ENCODE data around the gene RNF43.
"Not testable (repeated sequence)": the region's sequence is repeated elsewhere in the genome, so short reads cannot be mapped to it uniquely, and the experiment has no call there.

The RNF43 gene

DNA sequence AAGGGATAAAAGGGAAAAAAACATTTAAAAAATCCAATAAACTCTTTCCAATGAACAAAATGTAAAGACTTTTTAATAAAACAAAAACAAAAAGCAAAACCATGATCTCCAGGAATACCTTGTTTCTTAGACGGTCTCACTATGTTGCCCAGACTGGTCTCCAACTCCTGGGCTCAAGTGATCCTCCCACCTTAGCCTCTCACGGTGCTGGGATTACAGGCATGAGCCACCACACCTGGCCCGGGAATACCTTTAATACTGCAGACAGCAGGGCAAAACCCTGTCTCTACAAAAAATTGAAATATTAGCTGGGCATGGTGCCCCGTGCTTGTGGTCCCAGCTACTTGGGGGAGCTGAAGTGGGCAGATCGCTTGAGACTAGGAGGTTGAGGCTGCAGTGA, 7.9 kb downstream of the RNF43 start:
- DNase-seq (ENCODE audit: low spot score): no peak

DNA sequence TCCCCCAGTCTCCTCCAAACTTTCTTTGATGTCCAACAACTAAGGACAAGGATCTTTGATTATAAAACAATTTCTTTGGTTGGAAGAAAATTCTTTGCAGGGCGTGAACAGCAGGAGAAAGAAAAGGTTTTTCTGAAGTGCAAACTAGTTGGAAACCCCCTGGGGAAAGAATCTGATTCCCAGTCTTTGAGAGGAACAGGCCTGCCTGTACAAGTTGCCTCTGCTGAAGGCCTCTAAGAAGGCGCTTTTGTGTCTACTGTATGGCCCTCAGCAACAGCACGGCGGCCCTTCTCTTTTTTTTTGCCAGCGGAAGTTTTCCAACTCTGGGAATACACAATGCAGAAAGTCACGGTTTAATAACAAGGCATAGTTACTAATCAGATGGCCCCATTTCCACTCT, 14.0 kb downstream of the RNF43 start:
- no peak for DNase-seq (ENCODE audit: low spot score)

DNA sequence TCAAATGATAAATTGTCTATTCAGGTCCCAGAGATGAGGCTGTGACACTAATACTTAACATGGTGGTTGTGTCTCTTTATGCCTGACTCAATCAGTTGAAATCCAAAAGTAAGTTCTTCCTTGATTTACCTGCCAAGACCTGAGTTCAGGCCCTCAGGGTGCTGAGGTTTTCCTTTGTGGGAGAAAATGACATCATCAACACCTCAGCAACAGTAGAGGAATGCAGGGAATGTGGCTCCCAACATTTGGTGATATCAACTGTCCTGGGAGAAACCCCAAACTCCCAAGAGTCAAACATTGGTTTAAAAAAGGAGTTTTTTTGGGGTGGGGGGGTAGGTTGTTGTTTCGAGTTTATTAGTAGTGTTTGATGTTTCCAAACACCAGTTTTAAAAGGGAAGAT, 14.7 kb downstream of the RNF43 start:
- no peak for DNase-seq (ENCODE audit: low spot score)

DNA sequence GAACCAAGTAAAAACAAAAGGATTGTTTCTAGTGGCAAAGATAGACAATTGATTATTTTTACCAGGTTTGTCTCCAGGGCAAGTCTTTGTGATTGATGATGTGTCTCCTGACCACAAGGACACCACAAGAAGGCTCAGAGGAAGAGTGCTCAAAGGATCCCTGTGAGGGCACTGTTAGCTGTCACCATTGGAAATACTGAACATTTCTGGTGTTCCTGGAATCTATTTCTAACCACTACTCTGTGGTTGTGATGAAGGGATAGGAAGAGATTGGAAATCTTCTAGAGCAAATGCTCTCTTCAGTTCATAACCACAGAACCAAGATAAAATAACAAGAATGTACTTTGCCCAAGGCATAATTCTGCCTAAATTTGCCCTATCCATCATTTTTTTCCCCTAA, 15.3 kb downstream of the RNF43 start:
- no peak for DNase-seq (ENCODE audit: low spot score)

DNA sequence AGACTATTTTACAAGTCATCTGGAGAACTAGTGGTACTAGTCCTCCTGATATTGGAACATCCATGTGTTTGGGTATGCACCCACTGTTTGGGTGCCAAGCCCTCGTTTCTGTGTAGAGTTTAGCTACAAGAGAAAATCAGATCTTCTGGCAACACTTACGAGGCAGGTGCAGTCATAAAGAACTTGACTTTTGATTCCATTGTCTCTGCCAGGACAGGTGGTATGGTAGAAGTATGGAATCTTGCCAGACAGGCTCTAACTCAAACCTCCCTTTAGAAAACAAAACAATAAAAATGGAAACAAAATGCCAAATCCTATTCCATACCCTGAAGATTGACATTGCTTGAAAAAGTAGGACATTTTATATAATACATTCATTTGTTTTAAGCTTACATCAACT, 16.0 kb downstream of the RNF43 start:
- no peak for DNase-seq (ENCODE audit: low spot score)

DNA sequence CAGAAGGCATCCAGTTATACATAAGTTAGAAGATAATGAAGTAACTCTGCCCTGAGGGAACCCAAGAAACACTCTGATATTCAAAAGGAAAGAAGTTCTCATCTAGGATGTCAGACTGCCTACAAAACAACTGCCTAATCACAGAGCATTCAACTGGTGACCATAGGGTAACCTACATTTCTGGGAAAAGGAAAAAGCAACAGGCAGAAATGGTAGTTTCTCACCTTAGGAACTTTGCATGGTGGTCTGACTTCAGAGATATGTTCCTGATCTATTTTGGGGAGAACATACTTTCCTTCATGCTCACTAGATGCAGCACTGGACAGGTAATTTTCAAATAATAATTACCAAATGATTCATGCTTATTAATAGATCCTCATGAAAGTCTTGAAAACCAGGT, 16.5 kb downstream of the RNF43 start:
- no peak for DNase-seq (ENCODE audit: low spot score)

DNA sequence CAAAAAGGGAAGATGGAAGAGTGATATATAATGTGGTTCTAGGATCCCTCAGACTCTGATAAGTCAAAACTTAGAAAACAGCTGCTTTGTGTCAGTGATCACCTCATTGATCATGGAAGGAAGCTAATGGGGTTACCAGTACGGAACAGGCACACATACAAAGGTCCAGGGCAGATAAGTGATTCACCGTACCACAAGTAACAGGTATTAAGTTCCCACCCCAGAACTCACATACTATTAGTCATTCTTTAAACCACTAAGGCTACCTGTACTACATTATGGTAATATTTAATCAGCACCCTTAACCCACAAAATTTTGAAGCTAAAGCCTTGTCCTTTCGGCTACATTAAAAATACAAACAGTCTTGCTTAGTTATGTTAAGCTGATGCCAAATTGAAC, 17.4 kb downstream of the RNF43 start:
- DNase-seq (ENCODE audit: low spot score): no peak

DNA sequence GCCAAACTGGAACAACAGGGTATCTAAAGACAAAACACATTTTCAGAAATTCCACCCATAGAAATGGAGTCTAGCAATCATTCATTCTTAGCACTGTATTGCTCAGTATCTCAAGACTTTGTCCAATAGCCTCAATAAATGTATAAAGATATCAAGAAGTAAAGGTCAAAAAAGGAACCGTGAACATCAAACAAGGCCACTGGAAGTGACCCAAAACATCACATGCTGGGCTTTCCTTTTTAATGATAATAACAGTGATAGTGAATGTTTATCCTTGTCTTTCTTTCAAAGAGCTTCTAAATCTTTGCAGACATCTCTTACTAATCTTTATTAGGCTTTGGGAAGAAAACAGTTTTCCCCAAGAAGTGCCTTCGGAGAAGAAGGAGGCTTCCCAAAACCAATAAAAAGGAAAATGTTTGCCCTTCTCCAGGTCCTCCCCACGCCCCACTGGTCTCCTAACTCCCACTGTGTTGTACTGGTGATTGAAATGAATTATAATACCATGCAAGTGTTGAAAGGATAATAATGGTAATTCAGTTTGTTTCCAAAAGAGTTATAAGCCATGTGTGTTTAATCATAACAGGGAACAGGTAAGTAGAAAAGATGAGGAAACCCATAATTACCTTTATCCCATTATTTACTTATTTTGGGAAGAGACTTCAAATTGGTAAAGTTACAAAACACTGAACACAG, 18.6 kb downstream of the RNF43 start:
- no peak for DNase-seq (ENCODE audit: low spot score)

DNA sequence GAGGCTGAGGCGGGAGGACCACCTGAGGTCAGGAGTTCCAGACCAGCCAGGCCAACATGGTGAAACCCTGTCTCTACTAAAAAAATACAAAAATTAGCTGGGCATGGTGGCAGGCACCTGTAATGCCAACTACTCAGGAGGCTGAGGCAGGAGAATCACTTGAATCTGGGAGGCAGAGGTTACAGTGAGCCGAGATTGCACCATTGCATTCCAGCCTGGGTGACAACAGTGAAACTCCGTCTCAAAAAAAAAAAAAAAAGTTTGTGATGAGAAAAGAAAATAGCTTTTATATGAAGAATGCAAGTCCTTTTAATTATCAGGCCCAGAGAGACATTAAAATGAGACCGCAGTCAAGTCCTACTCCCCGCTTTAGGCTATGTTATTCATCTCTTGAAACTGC, 19.9 kb downstream of the RNF43 start:
- not testable (repeated sequence) for DNase-seq (ENCODE audit: low spot score)

DNA sequence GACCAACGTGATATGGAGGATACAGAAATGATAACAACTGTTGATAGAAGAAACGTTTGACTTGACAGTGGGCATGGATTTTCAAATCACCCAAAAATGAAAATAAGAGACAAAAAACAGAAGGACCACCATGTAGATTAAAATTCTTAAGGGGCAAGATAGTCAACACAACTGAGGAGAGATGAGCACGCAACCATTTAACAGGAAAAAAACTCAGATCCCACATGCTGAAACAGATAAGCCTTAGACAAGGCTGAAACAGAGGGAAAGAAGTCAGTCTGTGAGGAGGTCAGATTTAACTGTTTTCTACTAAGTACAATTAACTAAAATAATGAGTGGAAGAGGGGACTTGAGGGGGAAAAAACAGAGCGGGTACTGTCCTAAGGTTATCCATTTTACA, 21.2 kb downstream of the RNF43 start:
- DNase-seq (ENCODE audit: low spot score): no peak

DNA sequence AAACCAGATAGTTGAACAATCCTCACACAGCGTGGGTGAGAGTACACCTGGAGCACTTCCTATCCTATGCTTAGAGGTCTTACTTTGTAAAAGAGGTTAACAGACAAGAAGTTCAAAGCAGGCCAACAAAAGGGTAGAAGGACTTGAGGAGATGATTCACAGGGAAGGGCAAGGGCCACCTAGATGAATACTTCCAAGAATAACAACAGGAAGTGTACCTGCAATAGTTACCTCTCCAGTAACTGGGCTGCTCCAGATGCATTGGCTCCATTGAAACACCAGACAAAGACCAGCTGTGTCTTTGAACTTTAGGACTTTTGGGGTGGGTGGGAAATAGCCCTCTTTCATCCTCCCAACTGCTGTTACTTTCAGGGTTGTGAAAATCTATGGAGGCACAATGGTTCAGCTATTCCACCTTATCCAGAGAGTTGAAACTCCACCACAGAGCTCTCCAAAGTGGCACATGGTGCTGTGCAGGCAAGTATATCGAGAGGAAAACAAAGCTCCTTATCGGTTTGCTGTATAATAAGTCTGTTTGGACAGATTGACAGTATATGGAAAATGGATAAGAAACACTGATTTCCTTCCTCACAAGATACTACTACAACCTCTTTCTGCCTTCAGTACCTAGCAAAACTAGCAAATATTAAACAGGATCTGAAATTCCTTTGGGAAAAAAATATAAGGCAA, 22.7 kb downstream of the RNF43 start:
- no peak for DNase-seq (ENCODE audit: low spot score)

DNA sequence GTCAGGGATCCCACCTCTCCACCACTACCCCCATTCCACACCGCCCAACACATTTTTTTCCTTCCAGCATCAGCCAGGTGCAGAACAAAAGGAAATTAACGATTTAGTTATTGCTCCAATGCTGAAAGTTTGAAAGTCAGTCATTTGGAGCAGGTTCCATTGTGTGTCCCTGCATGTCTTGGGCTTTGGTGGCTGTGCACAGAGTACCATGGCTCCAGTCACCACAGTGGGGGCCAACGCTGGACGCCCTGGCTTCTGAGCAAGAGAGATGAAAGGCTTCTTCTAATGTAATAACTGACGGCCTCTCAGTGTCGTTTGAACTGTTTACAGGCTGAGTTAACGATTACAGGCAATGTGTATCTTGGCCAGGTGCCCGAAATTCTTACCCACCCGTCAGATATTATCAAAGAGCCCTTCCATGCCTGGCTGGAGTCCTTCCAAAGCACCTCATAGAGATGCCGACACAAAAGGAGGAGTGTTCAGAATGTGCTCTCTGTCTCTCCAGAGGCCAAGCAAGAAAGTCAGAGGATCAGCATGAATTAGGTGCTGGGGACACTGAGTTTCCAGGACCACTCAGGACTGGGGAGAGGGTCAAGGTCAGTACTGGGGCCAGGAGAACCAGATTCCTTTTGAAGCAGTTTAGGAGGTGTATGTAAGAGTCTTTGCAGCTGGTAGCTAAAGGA, 25.9 kb downstream of the RNF43 start:
- DNase-seq (ENCODE audit: low spot score): no peak

DNA sequence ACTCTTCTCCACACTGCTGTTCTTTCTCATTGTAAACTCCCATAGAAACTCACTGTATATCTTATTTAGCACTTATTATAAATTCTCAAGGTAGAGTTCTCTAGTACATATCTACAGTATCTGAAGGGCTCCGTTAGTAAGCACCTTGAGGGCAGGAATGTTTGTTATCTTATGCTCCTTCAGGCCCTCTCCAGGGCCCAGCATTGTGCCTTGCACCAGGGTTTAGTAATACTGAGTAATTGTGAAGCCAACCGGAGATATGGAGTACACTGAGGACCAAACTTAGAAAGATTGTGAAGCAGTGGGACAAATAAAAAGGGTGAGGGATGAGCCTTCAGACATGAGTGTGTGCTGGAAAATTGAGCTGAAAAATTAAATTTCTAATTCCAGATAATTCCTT, 26.4 kb downstream of the RNF43 start:
- no peak for DNase-seq (ENCODE audit: low spot score)

DNA sequence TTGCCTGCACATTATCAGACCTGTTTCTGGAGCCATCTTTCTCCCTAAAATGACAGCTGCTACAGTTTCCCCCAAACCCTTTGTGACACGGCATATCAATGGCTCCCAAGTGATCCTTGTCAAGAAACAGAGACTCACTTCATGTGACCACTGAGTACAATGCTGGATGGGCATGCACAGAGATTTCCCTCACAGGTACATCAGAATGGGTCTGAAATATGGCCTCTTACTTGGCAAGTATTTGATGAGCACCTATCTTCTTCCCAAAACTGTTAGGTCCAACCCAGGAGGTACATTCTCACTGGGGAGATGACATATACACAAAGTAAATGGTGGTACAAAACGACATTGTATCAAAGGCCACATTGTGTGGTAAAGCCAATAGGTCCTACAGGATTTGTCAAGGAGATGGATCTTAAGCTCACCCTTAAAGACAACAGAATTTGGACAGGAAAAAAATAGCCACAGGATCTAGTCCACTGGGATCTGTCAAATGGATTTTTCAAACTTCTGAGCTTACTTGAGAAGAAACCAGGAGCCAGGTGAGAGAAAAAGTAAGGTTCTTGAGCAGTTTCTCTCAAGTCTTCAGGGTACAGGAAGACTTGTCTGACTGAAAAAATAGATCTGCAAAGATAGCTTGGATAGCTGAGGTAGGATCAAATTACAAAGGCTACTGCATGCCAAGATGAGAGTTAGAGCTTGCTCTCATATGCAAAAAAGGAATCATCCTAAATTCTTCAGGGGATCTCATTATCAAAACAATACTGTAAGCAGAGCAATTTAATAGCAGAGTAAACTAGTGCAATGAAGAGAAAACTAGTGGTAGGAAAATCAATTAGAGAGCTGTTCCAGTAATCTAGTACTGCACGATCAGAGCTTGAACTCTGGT, 28.8 kb downstream of the RNF43 start:
- no peak for DNase-seq (ENCODE audit: low spot score)

DNA sequence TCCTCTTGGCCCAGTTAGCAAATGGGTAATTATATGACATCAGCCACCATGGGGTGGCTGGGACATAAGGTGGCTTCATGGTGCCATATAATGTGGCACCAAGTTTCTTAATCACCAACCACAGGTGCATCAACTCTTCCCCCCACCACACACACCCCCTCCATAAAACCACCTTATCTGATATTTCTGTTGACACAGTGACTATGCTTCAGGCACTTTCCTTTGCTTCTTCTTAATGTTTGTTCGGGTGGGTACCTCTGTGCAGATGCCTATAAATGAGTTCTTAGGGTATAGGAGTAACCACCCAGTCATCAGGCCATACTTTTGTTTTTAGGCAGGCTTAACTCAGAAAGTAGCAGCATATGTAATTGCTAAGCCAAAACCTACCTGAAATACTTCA, 29.5 kb downstream of the RNF43 start:
- DNase-seq (ENCODE audit: low spot score): no peak

DNA sequence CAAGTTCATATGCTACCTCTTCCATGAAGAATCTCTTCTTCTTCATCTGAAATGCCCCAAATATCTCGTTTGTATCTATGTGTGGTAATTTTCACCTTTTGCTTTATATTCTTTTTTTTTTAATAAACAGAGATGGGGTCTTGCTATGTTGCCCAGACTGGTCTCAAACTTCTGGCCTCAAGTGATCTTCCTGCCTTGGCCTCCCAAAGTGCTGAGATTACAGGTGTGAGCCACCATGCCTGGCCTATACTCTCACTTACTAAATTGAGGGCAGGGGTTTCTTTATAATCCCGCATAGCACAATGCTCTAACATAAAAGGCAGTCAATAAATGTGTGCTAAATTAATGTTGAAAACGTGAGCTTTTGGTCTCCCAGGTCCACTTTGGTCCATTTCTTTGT, 30.6 kb downstream of the RNF43 start:
- no peak for DNase-seq (ENCODE audit: low spot score)

DNA sequence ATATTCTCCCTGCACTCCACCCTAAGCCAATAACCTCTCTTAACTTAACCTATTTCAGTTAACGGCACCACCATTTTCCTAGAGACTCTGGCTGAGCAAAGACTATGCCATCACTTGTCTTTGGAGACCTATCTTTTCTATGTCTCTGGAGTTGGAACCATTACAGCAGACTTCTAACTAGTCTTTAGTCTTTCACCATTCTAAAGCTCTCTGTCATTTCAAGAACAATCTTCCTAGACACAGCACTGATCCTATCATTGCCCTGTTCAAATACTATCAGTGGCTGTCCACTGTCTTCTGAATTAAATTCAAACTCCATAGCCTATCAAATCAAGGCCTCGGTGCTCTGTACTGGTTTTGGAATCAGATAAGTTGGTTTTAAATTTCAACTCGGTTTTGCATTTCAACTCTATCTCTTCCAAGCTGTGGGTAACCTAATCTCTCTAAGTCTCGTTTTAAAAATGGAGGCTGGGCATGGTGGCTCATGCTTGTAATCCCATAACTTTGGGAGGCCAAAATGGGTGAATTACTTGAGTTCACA, 31.9 kb downstream of the RNF43 start:
- DNase-seq (ENCODE audit: low spot score): no peak

DNA sequence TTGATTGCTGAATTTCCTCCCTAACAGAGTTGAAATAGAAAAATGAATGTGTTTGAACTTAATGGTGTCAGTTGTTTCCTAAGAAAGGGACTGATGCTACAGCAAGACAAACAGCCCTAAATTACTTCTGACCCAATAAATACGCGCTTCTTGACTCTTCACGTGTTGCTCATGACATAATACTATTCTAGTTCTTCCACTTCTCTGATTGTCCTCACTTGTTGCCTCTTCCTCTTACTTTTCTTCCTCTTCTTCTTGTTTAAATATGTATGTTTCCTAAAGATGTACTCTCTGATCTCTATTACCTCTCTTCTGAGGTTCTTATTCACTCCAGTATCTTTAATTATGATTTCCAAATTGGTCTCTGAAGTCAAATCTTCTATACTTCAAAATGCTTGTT, 32.4 kb downstream of the RNF43 start:
- DNase-seq (ENCODE audit: low spot score): no peak

DNA sequence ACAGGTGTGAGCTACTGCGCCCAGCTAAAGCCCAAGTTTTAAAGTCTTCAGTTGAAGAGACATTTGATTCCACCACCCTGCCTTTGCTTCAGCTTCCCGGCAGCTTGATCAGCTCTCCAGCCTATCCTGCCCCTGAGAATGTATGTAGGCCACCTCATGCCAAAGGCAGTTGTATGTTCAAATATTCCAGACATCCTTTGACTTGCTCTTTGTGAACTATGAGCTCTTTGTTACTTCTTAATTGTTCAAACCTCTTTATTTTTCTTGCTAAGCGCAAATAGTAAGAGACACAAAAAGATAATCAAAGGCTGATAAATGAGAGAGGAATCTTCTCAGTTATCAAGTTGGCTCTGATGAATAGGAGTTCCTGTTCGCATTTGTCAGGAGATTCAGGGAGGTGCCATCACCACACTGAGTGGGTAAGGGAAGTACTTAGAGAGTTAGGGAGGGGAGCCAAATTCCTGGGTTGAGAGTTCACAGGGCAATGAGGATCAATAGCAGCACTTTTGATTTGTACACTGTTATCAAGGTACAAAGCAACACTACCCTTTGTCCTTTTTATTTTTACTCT, 33.4 kb downstream of the RNF43 start:
- DNase-seq (ENCODE audit: low spot score): no peak

DNA sequence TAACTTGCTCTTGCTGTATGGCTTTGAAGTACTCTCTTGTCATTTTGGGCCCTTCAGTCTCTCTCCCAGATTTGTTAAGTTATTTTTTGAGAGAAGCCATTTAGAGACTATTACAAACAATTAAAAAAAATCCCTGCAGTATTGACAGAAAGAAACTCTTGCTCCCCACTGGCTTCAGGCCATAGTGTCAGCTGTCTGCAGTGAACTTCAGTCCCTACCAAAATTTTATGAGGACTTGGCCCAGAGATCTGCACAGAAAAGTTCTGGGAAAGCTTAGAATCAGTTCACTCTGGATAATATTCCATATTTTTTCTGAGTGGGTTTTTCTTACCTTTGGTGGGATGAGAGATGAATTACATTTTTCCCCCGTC, 34.5 kb downstream of the RNF43 start:
- no peak for DNase-seq (ENCODE audit: low spot score)

DNA sequence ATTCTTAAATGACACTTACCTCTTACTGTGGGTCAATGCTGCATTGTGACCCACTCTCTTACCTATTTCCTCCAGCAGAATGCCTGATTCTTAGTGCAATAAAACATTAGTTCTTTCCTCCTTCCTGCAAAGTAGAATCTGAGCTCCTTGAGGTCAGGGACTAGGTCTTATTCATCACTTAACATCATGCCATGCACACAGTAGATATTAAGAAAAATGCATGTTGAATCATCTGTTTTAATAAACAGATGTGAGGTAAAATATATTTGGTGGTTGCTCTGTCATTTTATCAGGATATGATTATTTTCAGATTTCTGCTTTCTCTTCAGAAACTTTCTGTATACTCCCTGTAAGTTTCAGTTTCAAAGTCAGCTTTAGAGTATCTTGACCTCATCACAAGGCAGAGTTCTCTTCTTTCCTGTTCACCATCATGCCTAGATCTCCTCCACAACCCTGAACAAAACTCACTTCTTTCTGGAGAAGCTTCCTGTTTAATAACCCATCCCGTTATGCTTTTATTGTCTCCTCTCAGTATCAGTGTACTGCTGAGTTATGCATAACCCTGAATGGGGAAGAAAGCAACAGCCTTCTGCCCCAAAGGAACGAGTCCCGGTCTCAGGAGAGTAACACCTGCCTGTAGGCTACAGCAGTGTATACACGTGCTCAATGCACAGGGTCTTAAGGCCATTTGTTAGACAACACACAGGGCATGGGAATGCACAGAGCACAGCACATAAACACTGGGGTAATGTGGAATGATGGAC, 35.0 kb downstream of the RNF43 start:
- no peak for DNase-seq (ENCODE audit: low spot score)

Measured in D341Med (cell line).